IMR-90 (cell line): ENCODE measurements around the gene PCBP3.

ENCODE experiments used
- CEBPB ChIP-seq: IDR thresholded peaks from 2 replicates; pipeline ENCODE4 v1.6.1; 2012; ENCODE audit warnings: low read depth, low read length, improper control_type of control experiment
- TF ChIP-seq, protein P1 (sequence below): conservative IDR thresholded peaks from 2 replicates; pipeline ENCODE4 v1.5.1; 2012; ENCODE audit warnings: mild to moderate bottlenecking, low read depth, low read length, improper control_type of control experiment

DNA sequence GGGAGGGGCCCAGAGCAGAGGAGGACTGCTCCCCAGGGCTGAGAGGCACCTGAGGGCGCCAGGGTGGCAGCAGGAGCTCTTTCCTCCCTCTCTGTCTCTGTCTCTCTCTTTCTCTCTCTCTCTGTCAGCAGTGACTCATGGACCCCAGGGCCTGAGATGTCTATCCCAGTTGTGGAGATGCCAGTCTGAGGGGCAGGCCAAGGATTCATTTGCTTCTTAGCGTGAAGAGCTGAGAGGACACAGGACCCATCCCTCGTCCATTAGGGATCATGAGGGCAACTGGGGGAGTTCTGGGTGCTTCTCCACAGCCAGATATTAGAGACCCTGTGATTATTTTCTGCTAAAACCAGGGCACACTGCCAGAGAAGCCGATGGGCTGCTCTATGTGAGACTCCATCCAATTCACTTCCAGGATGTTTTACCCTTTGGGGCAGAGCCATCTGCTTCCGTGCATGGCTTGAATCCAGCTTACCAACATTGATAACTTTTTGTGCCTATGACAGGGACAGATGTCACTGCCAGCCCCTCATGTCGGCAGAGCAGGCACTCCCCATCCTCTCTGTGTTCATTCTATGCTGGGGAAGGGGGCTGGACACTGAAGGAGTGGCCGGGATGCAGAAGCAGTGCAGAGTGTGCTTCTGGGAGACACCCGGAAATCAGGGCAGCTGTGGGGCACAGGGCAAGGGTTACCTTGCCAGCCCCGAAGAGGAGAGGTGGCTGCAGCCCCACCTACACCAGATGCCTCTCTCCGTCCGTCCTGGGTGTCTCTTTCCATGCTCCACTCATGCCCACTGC lies 4.1 kb upstream of the PCBP3 start:
- no peak for TF ChIP-seq CEBPB
- TF ChIP-seq, protein P1, sequence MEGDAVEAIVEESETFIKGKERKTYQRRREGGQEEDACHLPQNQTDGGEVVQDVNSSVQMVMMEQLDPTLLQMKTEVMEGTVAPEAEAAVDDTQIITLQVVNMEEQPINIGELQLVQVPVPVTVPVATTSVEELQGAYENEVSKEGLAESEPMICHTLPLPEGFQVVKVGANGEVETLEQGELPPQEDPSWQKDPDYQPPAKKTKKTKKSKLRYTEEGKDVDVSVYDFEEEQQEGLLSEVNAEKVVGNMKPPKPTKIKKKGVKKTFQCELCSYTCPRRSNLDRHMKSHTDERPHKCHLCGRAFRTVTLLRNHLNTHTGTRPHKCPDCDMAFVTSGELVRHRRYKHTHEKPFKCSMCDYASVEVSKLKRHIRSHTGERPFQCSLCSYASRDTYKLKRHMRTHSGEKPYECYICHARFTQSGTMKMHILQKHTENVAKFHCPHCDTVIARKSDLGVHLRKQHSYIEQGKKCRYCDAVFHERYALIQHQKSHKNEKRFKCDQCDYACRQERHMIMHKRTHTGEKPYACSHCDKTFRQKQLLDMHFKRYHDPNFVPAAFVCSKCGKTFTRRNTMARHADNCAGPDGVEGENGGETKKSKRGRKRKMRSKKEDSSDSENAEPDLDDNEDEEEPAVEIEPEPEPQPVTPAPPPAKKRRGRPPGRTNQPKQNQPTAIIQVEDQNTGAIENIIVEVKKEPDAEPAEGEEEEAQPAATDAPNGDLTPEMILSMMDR: no peak
